HG03139 (cell line): ENCODE measurements around the gene TRMT44.
"Not testable (repeated sequence)": the region's sequence is repeated elsewhere in the genome, so short reads cannot be mapped to it uniquely, and the experiment has no call there.

Experiments used
- ATAC-seq: cut with Tn5 transposase; IDR thresholded peaks from one replicate; pipeline ENCODE4 v1.9.1; 2021; ENCODE audit not compliant: unreplicated experiment

The TRMT44 gene

GRCh38 chr4:8510191-8510590 is 69.6 kb downstream of the TRMT44 start:
- ATAC-seq, result no peak

- ATAC-seq, result no peak
These were observed 70.2 kb downstream of the TRMT44 start for GRCh38 chr4:8510611-8511285.

GRCh38 chr4:8512510-8512909 is 71.9 kb downstream of the TRMT44 start:
- no peak for ATAC-seq

GRCh38 chr4:8513080-8513479 is 72.5 kb downstream of the TRMT44 start:
- not testable (repeated sequence) for ATAC-seq

- no peak for ATAC-seq
These were observed 73.4 kb downstream of the TRMT44 start for GRCh38 chr4:8513931-8514330.

GRCh38 chr4:8514391-8514790 is 73.8 kb downstream of the TRMT44 start:
- no peak for ATAC-seq

- ATAC-seq, result no peak
These were observed 74.9 kb downstream of the TRMT44 start for GRCh38 chr4:8515316-8516060.

GRCh38 chr4:8516061-8516573 is 75.5 kb downstream of the TRMT44 start:
- ATAC-seq, result no peak

- no peak for ATAC-seq
These were observed 76.5 kb downstream of the TRMT44 start for GRCh38 chr4:8516996-8517550.

GRCh38 chr4:8517946-8518345 is 77.4 kb downstream of the TRMT44 start:
- no peak for ATAC-seq

GRCh38 chr4:8522160-8523120 is 81.9 kb downstream of the TRMT44 start:
- no peak for ATAC-seq

GRCh38 chr4:8523175-8523574 is 82.6 kb downstream of the TRMT44 start:
- no peak for ATAC-seq

- no peak for ATAC-seq
These were observed 83.2 kb downstream of the TRMT44 start for GRCh38 chr4:8523766-8524165.

GRCh38 chr4:8524595-8525382 is 84.2 kb downstream of the TRMT44 start:
- ATAC-seq, result no peak

- no peak for ATAC-seq
These were observed 85.0 kb downstream of the TRMT44 start for GRCh38 chr4:8525383-8526120.
